Measurements from ENCODE around the gene TBXAS1.

TBXAS1 gene

DNA sequence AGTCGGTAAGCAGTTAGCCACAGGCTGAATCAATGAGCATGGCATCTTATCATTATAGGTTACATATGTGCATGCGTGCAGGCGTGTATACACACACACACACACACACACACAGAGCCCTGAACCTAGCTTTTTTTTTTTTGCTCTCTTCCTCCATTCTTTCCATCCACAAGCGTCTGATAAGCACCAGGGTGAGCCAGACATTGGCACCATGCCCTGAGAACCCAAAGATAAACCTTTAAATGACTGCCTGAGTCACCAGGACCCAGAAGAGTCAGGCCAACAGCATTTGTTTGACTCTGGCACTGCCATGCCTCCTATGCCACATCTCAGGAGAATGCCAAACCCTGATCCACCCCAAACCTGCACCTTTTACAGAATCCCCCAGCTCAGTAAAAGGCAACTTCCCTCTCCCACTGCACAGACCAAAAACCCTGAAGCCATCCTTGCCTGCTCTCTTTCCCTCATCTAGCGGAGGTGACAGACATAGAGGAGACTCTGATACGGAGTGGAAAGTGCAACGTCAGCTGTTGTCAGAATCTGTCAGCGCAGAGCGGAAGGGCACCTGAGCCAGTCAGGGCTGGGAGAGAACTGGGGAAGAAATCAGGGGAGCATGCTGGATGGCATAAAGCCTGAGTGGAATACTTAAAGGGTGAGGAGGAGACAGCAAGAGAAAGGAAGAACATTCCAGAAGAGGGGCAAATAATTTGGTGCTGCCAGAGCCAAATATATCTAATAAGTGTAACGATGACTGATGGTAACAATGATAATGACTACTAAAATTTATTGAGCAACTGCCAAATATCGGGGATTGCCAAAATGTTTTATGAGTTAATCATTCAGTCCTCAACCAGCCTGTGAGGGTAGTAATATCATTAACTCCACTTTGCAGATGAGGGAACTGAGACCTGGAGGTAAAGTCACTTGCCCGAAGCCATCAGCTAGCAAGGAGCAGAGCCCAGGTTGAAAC is 230.5 kb downstream of the TBXAS1 start:
- in situ Hi-C loops (cut with HindIII; ENCODE audit: low pct_ligation_motif_present, low pct_unique_long_range_greater_than_20kb, low sequenced_read_pairs), result no loop called here
- DNase-seq, result peak; percentile 97

DNA sequence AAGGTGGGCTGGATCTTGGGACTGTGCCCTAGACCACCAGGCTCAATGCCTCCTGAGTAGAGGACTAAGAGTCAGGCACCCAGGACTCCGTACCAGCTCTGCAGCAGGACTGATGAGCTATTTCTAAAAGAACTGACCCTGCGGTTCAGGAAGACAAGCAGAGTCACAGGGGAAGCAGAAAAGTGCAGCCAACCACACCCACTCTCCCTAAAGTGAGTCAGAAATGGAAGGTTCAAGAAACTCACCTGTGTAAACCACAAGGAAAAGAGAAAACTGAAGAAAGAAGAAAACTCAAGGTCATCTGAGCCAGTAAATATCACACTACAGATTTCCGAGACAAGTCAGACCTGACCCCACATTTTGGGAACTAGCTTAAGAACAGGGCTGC is 231.2 kb downstream of the TBXAS1 start:
- in situ Hi-C loops (cut with HindIII; ENCODE audit: low pct_ligation_motif_present, low pct_unique_long_range_greater_than_20kb, low sequenced_read_pairs), result no loop called here
- peak; percentile 9 for DNase-seq

DNA sequence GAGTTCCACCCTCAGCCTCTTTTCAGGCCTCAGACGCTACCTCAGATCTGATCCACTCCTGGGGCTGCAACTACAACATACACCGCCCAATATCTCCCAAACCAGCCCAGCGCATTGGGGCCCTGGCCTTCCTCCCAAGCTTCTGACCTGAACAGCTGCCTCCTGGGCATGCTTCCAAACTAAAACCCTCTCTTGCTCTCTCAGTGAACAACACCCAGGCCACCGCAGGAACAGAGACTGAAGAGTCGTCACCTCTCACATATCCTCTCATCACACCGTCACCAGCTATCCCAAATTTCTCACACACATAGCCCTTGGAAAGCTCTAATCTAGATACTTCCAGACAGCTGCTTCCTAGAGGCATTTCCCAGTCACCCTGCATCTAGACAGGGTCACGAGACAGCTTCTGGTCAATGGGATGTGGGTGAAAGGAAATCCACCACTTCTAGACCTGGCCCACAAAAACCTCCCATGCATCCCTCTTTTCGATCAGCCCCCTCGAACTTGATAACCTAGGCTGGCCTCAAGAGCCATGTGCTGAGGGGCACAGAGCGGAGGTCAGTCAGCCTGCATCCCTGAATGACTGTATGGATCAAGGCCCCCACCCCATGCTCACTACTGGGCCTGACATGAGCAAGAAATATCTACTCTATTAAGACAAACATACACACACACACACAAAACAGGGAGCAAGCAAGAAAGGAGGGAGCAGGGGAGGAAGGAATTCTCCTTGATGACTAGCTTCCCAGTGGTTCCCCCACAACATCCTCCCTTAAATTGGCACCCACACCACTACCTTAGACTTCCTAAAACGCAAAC is 231.9 kb downstream of the TBXAS1 start:
- peak; percentile 14 for DNase-seq
- in situ Hi-C loops (cut with HindIII; ENCODE audit: low pct_ligation_motif_present, low pct_unique_long_range_greater_than_20kb, low sequenced_read_pairs), result no loop called here

GRCh38 chr7:140061607-140061930 is 232.5 kb downstream of the TBXAS1 start:
- no peak for DNase-seq
- in situ Hi-C loops (cut with HindIII; ENCODE audit: low pct_ligation_motif_present, low pct_unique_long_range_greater_than_20kb, low sequenced_read_pairs), result no loop called here

DNA sequence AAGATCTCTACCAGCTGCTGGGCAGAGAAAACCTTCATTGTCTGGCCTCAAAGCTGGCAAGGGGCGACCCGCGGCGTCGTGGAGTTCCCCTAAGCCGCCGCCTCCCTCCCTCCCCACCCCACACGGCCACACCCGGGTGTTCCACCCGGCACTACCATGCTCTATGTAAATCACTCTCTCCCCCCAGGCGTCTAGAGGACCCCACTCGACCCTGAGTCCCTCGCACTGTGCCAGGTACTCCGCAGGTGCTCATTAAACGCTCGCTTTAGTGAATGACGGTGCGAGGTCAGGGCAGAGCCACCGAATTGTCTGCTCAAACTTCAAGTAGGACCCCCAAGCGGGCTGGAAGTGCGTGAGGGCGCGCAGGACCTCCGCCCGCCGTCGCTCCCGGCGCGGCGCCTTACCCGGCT is 233.1 kb downstream of the TBXAS1 start:
- in situ Hi-C loops (cut with HindIII; ENCODE audit: low pct_ligation_motif_present, low pct_unique_long_range_greater_than_20kb, low sequenced_read_pairs), result no loop called here
- DNase-seq, result peak; percentile 37

- peak; percentile 95 for DNase-seq
- in situ Hi-C loops (cut with HindIII; ENCODE audit: low pct_ligation_motif_present, low pct_unique_long_range_greater_than_20kb, low sequenced_read_pairs), result no loop called here
Measured at GRCh38 chr7:140062528-140063299, 233.7 kb downstream of the TBXAS1 start, which contains the start of gene PARP12. Gene PARP12, minus strand, starts transcription at chr7:140062951. Its CDS starts 104 bp downstream, at chr7:140062847.

DNA sequence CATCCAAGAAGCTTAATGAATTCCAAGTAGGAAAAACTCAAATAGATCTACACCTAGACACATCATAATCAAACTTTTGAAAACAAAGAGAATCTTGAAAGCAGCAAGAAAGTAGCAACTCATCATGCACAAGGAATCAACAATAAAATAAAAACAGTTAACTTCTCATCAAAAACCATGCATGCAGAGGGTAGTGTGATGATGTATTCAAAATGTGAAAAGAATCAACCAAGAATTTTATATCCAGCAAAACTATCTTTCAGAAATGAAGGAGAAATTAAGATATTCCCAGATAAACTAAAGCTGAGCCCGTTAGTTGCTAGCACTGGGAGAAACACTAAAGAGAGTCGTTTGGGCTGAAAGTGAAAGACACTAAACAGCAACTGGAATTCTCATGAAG is 238.0 kb downstream of the TBXAS1 start:
- in situ Hi-C loops (cut with HindIII; ENCODE audit: low pct_ligation_motif_present, low pct_unique_long_range_greater_than_20kb, low sequenced_read_pairs), result no loop called here
- DNase-seq, result no peak

DNA sequence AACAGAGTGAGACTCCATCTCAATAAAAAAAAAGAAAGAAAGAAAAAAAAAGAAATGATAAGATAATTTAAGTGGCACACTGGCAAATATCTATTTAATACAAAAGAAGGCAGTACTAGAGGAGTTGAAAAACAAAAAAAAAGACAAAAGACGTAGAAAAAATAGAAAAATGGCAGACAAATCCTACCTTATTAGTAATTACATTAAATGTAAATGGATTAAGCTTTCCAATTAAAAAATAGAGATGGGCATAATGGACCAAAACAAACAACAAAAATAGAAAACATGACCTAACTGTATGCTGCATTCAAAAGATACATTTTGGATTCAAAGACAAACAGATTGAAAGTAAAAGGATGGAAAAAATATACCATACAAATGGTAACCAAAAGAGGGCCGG is 239.0 kb downstream of the TBXAS1 start:
- DNase-seq, result no peak
- in situ Hi-C loops (cut with HindIII; ENCODE audit: low pct_ligation_motif_present, low pct_unique_long_range_greater_than_20kb, low sequenced_read_pairs), result no loop called here

GRCh38 chr7:140069298-140069949 is 240.4 kb downstream of the TBXAS1 start:
- in situ Hi-C loops (cut with HindIII; ENCODE audit: low pct_ligation_motif_present, low pct_unique_long_range_greater_than_20kb, low sequenced_read_pairs), result no loop called here
- DNase-seq, result no peak

Data from ACHN (cell line).